CD4-positive, alpha-beta T cell treated with Interleukin-10 for 1 hour (primary cell): ENCODE results near the gene SNX25.

Experiments
- DNase-seq: peaks from one replicate; pipeline ENCODE4 v3.0.0-alpha.2; 2020

The SNX25 gene

DNA sequence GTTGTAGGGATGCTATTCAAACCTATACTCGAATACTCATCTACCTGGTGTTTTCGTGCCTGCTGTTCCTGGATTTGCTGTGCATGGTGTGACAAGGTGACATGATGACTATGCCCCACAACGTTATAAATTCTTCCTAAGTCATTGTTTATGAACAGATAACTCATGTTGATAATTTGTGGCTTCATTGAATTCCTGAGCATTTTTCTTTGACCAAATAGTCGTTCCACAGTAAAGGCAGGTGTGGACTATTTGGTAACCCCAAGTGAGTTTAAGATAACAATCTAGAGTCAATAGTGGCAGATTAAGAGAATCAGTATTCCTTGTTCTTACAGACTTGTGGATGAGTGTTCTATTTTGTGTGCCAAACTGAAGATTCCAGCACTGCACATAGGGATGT lies 59.9 kb downstream of the SNX25 start:
- no peak for DNase-seq

DNA sequence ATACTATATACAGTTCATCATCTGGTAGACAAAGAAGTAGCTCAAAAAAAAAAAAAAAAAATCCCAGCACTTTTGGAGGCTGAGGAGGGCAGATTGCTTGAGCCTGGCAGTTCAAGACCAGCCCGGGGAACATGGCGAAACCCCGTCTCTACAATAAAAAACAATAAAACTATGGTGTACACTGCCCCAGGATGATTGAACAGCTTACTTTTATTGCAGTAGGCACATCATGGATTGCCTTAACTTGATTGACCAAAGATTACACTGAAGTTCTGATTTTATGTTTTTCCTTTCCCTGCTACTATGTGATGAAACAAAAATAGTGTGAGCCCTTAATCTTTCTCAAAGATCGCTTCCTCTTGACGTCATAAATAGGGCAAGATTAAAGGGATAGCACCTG lies 60.6 kb downstream of the SNX25 start:
- DNase-seq = no peak

DNA sequence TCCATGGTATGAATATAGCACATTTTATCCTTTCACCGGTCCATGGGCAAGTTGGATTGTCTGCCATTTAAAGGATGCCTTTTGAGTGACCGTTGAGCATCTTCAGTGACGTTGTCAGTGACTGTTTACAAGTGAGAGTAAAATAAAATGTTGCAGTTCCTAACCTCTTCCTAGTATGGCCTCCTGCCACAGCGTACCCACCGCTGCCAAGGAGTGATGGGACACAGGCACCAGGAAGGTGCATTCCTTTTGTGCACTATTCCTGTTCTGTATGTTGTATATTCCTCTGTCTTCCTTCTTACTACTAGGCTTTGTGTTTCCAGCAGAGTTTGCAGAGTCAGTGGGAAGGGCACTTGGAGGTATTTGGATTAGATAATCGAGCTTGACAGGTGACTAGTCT lies 61.5 kb downstream of the SNX25 start:
- no peak for DNase-seq

DNA sequence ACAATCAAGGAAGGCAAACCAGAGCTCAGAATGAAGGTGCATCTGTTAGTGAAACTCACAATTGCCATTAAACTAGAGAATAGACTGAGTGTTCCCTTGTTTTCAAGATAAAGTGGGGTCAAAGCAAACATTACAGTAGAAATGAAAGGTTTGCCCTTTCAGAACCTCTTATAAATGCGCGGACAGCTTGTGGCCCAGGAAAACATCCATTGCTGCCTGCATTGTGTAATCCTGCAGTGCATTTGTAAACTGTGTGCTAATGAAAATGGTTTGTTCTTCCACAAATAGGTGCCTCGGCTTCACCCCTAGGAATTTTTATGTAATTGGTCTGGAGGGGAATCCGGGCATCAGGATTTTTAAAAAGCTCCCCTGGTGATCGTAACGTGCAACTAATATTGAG lies 62.8 kb downstream of the SNX25 start:
- no peak for DNase-seq

DNA sequence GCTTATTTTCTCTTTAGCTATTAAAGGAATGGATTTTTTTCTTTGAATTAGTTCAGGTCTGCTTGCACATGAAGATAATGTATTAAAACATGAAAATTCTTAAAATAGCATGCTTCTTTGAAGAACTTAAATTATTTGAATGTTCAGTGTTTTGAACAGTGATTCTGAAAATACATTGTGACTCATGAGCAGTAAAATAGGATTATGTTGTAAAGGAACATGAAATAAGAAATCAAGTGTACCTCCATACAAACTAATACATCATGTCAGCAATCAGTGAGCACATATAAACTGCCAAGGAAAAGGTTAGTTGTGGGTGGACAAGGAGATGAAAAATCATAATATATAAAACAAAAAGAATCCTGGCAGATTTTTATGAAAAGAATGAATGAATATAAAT lies 66.1 kb downstream of the SNX25 start:
- DNase-seq = no peak

DNA sequence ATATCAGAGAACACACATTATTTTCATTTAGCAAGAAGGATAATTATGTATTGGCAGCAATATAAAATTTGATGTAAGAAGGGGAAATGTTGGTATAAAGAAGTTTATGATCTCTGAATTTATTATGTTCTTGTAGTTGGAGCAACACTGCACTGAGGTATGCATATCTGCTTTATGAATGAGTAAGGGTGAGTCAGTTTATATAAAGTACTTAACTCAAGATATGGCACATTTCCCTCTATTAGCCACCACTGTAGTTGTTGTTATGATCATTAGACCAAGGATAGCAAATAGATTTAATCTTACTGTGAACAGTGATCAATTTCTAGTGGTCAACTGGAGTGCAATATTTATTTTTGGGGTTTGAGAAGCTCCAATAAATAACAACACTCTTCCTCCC lies 66.6 kb downstream of the SNX25 start:
- no peak for DNase-seq

DNA sequence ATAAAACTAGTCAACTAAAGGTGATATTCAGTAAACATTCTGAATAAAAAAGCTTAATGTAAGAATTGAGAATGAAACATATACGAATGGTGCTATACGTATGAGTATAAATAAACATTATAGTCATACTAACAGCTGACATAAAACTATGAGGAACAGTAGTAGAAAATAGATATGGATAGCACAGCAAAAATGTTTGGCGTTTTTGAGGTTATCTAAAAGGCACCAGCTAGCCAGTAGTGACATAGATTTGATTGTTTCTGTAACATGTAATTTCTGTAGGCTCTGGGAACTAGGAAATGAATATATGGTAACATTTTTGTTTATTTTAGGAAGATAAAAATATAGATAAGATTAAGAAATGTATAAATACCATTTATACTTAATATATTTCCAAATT lies 69.3 kb downstream of the SNX25 start:
- no peak for DNase-seq

DNA sequence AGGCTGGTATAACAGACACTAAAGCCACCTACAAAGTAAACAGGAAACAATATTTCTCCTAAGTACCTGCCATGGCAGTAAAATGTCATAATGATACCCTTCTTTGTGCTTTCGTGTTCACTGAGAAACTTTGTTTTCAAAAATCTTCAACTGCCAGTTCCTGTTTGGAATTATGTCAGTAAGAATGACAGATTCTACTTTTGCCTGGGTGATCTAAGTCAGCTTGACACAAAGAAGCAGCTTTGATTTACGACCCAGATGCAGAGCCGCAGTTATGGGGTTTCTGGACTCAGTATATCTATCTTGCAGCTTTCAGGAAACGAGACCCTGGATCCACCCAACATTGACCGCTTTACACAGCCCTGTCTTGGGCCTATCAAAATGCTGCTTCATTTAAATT lies 71.2 kb downstream of the SNX25 start:
- no peak for DNase-seq

DNA sequence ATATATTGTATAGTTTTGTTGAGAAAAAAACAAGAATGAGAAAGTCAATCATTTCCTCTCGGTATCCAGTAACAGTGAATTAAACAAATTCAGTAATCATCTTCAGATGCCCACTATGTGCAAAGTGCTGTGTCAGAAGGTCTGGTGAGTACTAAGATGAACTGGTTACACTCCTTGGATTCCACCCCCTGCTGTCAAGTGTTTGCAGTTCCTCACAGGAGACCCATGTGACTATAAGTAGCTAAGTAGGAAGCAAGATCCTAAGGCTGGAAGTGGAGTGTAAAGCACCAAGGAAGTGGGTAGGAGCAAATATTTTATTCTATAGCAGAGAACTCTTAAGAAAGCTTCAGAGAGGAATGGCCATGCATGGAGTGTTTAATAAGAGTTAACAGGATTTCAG lies 73.6 kb downstream of the SNX25 start:
- no peak for DNase-seq

DNA sequence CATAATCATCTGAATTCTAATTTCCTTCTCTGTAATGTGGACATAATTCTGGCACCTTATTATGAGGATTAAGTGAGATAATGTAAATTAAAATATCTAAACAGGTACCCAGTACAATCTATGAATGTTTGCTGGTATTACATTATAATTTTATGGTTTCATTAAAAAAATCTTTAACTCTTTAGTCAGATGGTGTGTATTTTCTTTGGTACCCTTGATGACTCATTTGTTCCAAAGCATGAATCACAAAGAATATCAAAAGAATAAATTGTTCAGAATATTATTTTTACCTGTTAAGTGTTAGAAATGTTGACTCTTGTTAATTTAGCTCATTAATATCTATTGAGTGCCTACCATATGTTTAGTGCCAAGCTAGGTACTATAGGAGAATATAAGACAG lies 74.3 kb downstream of the SNX25 start:
- no peak for DNase-seq

DNA sequence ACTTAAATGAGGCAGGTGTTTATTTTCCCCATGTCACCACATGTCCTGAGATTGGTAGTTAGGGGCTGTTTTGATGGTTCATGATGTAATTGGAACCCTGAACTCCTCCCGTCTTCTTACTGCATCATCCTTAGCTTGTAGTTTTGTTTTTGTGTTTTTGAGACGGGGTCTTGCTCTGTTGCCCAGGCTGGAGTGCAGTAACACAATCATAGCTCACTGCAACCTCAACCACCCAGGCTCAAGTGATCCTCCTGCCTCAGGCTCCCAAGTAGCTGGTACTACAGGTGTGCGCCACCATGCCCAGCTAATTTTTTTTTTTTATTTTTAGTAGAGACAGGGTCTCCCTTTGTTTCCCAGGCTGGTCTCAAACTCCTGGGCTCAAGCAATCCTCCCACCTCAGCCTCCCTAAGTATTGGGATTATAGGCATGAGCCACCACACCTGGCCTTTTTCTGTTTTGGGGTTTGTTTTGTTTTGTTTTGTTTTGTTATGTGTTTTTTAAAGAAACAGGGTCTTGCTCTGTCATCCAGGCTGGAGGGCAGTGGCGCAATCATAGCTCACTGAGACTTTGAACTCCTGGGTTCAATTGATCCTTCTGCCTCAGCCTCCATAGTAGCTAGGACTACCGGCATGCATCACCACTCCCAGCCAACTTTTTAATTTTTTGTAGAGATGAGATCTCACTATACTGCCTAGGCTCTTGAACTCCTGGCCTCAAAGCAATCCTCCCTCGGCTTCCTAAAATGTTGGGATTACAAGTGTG lies 76.4 kb downstream of the SNX25 start:
- no peak for DNase-seq

DNA sequence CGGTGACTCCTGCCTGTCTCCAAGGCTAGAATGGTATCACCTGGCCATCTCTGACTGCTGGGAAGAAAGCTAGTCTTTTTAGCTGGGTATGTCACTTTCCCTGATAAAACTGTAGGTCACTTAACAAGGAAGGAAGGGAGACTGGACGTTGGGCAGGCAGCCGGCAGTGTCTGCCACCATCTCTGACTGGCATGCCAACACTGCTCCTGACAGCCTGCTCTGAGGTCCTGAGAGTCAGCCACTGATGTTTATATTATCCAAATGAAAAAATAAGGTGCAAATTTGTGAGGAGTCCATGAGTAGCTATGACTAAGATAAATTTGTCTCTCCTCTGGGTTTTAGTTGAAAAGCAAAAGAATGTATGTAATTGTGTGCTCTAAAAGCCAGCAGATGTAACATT lies 77.2 kb downstream of the SNX25 start:
- no peak for DNase-seq

DNA sequence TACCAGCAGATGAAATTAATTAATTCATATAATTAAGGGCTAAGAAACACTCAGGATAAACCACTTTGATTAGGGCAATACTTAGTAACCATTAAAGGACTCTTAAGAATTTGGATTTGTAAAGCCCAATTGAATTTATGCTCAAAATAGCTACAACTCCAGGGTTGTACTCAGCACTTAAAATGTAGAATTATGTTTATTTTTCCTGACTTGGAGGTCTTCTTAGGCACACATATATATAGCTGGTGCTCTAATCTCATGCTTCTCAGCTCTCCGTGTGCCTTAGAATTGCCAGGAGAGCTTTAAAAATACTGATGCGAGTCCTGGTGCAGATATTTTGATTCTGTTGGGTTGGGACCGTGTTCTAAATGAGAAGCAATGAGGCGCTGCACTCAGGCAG lies 77.6 kb downstream of the SNX25 start:
- DNase-seq = no peak

DNA sequence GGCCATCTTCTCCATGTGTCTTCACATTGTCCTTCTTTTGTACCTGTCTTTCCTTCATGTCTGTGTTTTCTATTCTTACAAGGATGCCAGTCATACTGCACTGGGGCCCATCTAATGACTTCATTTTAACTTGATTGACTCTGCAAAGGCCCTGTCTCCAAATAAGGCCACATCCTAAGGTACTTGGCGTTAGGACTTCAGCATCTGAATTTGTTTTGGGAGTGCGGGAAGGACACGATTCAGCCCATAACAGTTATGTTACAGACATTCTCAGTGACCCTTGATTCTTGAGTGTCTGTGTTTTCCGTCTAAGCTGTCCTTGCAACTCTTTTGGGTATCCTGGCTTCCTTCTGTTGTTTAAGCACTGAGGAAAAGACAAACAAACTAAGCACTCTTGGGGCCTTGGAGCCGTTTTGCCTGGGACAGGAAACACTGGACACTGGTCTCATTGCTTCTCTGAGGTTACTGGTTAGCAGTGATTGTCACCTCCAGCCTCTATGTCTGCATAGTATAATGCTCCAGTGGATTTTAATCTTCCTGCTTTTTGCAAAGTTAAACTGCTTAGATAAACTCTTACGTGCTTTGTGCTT lies 80.7 kb downstream of the SNX25 start:
- no peak for DNase-seq

DNA sequence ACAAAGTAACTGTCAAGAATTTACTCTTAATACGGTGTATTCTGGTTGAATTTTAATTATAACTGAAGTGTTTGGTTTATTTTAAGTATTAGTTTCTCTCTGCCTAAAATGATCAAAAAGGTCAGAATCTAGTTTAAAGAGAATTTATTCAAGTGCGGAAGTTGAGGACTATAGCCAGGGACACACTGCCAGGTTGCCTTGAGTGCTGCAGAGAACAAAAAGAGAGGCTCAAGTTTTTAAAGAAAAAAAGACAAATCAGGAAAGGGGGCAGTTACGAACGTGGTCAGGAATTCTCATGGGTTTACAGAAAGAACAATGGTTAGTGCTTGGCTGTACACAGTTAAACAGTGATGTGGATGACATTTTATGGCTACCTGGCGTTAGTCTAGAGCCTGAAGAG lies 81.3 kb downstream of the SNX25 start:
- no peak for DNase-seq

DNA sequence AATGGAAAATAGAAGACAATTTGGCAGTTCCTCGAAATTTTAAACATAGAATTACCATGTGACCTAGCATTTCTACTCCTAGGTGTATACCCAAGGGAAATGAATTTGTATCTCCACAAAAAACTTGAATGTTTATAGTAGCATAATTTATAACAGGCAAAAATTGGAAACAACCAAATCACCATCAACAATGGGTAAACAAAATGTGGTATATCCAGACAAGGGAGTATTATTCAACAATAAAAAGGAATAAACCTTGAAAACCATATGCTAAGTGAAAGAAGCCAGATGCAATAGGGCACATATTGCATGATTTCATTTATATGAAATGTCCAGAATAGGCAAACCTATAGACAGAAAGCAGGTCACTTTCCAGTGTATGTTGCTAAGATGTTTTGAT lies 83.8 kb downstream of the SNX25 start:
- no peak for DNase-seq

DNA sequence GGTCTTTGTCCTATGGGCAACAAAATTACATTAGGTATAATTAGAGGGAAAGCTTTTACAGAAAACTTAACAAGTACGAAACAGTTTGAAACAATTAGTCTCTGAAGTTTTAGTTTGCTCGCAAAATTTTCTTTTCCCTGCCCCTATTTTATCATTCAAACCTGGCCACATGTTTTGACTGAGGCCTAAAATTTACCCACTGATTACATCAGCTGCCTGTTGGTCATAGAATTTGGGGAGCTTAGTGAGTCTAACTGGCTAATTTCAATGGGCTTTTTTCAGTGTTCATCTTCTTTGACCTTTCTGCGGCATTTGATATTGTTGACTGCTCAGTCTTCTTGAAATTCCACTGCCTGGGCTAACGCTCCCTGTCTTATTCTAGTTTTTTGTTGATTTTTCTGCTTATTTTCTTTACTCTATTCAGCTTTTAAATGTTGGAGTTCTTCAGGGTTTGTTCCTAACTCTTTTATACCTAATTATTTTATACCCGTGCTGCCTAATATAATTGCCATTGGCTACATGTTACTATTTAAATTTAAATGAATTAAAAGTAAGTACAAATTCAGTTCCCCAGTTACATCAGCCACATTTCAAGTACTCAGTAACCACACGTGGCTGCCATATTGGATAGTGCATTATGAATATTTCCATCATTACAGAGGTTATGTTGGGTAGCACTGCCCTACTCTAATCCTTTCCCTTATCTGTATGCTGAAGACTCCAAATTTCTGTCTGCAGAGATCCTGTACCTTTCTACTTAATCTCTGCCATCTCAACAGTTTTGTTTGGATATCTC lies 87.5 kb downstream of the SNX25 start:
- DNase-seq = no peak

DNA sequence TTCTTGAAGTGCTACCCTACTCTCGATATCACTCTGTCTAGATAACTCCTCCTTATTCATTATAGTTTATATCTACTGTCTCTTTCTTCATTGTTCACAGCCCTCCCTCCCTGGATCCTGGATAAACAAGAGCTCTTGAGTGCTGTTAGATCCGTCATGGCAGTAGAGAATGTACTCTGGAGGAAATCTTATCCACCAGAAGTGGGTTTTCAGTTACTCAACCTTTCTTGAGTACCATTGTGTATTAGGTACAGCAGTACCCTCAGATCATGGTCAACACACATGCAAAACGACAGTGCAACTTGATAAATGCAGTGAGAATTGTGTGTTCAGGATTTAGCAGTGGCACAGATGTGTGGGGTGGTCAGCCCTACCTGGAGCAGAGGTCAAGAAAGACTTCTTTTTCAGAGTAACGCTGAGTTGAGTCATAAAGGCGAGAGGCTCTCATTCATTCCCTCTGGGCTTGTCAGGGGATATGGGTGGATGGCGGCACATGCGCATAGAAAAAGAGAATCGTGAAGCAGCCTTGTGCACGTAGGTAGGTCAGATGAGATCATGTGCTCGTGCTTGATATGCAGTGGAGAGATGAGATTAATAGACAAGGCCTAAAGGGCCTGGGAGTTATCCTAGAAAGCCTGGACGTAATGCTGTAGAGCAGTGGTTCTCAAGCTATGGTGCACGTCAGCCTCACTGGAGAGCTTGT lies 89.5 kb downstream of the SNX25 start:
- no peak for DNase-seq

DNA sequence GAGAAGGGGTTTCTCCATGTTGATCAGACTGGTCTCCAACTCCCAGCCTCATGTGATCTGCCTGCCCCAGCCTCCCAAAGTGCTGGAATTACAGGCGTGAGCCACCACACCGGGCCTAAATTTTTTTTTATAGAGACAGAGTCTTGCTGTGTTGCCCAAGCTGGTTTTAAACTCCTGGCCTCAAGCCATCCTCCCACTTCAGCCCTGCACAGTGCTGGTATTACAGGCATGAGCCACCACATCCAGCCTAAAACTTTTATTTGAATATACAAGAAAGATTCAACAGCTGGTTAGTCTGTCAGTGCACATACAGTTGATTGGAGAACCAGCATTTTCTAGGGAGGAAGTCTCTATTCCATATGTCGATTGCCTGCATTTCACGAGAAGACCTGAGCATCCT lies 95.1 kb downstream of the SNX25 start:
- no peak for DNase-seq

DNA sequence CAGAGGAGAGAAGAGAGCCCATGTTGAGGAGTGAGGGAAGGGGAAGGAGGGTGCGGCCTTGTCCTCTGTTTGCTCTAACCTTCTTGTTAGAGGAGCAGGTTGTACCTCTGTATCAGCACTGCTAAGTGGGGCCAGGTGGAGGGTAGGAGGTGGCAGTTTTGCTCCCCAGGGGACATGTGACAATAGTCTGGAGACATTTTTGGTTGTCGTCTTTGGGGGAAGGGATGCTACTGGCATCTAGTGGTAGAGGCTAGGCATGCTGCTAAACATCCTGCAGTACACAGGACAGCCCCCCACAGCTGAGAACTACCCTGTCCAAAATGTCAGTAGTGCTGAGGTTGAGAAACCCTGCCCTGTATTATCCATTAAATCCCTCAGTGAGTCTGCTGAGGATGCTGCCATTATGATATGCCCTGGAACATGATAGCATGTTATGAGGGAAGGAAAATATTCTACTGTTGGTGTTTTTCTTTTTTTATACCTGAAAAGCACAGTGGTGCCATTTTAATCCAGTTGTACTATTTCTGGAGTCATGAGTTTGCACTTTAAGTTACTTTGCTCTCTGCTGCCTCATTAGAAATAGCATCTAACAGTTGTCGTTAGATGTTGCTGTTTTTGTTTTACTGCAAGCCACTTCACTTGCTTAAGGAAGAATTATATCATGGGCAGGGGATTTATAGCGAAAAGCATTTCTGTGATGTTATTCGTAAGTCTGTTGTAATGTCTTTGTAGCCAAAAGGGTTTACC lies 95.7 kb downstream of the SNX25 start:
- DNase-seq = peak; percentile 40

DNA sequence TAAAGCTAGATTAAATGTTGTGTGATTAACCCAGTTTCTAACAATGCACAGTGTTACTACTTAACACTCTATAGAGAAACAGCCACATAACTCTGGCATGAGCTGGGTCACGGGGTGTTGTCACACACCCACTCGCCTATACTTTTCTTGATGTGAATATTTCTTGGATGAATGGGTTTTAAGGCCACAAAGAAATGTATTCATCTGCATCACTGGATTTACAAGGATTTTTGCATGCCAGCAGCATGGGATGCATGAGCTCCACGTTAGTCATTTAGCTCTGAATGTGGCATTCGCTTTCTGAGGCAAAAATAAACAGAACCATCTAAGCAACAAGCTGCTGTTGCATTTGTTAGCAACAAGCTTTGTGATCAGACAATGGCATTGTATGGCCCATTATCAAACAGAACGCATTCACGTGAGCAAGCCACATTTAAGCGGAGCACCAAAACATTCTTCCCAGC lies 96.6 kb downstream of the SNX25 start:
- DNase-seq = no peak

DNA sequence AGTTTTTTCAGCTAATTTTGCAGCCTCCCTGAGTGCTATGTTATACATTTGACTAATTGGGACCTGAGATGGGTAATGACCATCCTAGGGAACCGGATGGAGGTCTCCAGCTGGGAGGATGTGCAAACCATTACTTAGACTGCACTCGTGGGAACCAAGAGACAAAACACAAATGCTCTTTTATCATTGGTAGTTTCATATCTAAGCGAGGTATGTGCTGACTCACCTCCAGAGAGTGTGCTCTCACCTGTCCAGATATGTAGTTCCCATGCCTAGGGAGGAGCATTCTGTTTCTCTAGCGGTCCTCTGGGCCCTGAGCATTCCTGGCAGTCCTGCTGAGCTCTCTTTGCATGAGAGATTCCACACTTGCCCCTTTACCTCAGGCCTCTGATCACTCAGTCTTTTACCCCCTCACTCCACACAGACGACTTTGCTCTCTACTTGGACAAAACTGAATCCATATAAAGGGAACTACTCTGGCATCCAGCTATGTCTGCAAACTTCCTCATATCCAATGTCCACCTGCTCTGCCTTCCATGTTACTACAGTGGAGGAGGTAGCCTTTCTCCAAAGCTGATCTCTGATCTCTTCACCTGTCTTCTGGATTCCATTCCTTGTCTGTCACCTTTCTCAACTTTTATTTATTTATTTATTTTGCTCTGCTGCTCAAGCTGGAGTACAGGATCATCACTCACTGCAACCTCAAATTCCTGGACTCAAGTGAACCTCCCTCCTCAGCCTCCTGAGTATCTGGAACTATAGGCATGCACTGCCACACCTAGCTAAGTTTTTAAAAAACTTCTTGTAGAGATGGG lies 97.9 kb downstream of the SNX25 start:
- DNase-seq = no peak
